H1 (cell line): ENCODE results near the gene STH. TPM values are rescaled to one million over a fixed set of nuclear protein-coding genes. Genes with fewer than 3 reads are reported as not detected.

Experiments
- CHD1 ChIP-seq: IDR thresholded peaks from 2 replicates; pipeline ENCODE4 v1.6.1; 2012; ENCODE audit warnings: low read depth, low read length, improper control_type of control experiment
- CHD7 ChIP-seq: fragments of 300-600 bp; sonication (generic); IDR thresholded peaks from 2 replicates; pipeline ENCODE4 v1.7.1; 2012; ENCODE audit warnings: low read length, moderate library complexity, mild to moderate bottlenecking, inconsistent platforms; ENCODE audit not compliant: insufficient replicate concordance
- CREB1 ChIP-seq: IDR thresholded peaks from 2 replicates; pipeline ENCODE4 v1.6.1; 2012; ENCODE audit warnings: inconsistent platforms
- EZH2 ChIP-seq: fragments of 200-600 bp; sonication (generic); IDR thresholded peaks from 2 replicates; pipeline ENCODE4 v1.7.1; 2012; ENCODE audit warnings: low read depth, mild to moderate bottlenecking, moderate library complexity, low read length, inconsistent platforms; ENCODE audit not compliant: severe bottlenecking
- JUN ChIP-seq: IDR thresholded peaks from 2 replicates; pipeline ENCODE4 v1.6.1; 2011; ENCODE audit warnings: low read depth, mild to moderate bottlenecking, improper control_type of control experiment, low read length
- JUND ChIP-seq: IDR thresholded peaks from 2 replicates; pipeline ENCODE4 v1.6.1; 2011; ENCODE audit warnings: mild to moderate bottlenecking, improper control_type of control experiment, low read length
- MAX ChIP-seq: IDR thresholded peaks from 2 replicates; pipeline ENCODE4 v1.6.1; 2012; ENCODE audit warnings: inconsistent platforms
- SIRT6 ChIP-seq: IDR thresholded peaks from one replicate; pipeline ENCODE4 v1.7.1; 2012; ENCODE audit warnings: low read length, inconsistent platforms
- SIX5 ChIP-seq: IDR thresholded peaks from 2 replicates; pipeline ENCODE4 v1.6.1; 2011; ENCODE audit warnings: mild to moderate bottlenecking, low read depth, low read length
- TBP ChIP-seq: IDR thresholded peaks from 2 replicates; pipeline ENCODE4 v1.6.1; 2011; ENCODE audit warnings: low read depth, low read length, improper control_type of control experiment
- polyA plus RNA-seq, 7 experiments: library from polyadenylated mRNA; depleted of rRNA in 3 of 7; stranded (reverse) in 5 of 7; unstranded in 2 of 7; fragments of >200 nt in 5 of 7; fragments of 200-250 nt in 2 of 7; gene quantifications; 1 replicate in 5 of 7; 2 replicates in 1 of 7; 4 replicates in 1 of 7; pipeline versions ENCODE4 v1.2.1 to v1.2.3, GENCODE V29; 2011 to 2013; ENCODE audit warnings: missing spikeins in 2 of 7, mixed read lengths in 2 of 7
- total RNA-seq: library from RNA; stranded (reverse); fragmentation: NEBNext Ultra II Directional; extraction: Animal tissue kit (Norgen Biotek cat#: 25700); gene quantifications from 2 replicates; pipeline ENCODE4 v1.2.1, GENCODE V29; 2021
- TF ChIP-seq, protein P1 (sequence below): IDR thresholded peaks from 2 replicates; pipeline ENCODE4 v1.6.1; 2011; ENCODE audit warnings: low read depth, mild to moderate bottlenecking, low read length; ENCODE audit not compliant: insufficient read depth

Gene STH
- total and polyA plus RNA-seq, 2 of the 8 experiments (the other 6 are each of a cell fraction or from before 2014, with no cell fraction given), result not detected

GRCh38 chr17:46008591-46008990, 9.5 kb downstream of the STH start (continued):
- no peak for TF ChIP-seq CHD7
- TF ChIP-seq JUN, result no peak
- TF ChIP-seq, protein P1, sequence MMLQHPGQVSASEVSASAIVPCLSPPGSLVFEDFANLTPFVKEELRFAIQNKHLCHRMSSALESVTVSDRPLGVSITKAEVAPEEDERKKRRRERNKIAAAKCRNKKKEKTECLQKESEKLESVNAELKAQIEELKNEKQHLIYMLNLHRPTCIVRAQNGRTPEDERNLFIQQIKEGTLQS, result no peak
- no peak for TF ChIP-seq EZH2
- no peak for TF ChIP-seq TBP
- TF ChIP-seq CREB1, result no peak
- TF ChIP-seq CHD1, result no peak
- TF ChIP-seq JUND, result no peak
- no peak for TF ChIP-seq SIRT6
- no peak for TF ChIP-seq MAX
- TF ChIP-seq SIX5, result no peak
